ENCODE results near the gene COPZ1.
"Not testable (repeated sequence)": the region's sequence is repeated elsewhere in the genome, so short reads cannot be mapped to it uniquely, and the experiment has no call there.

GRCh38 chr12:54325442-54326109 lies 645 bp downstream of the COPZ1 start:
- TF ChIP-seq CTCF (conservative IDR thresholded peaks at IDR 0.05; ENCODE audit: low read length); EZH2phosphoT487 (IDR thresholded peaks at IDR 0.05; ENCODE audit: borderline replicate concordance): not testable (repeated sequence)

Measured in Loucy (cell line).